SK-N-SH (cell line): ENCODE data around the gene SPATA18. TPM values are rescaled to one million over a fixed set of nuclear protein-coding genes. Genes with fewer than 3 reads are reported as not detected.

ENCODE experiments used
- CTCF ChIA-PET: fragments of 300-600, 350-600 bp; formaldehyde crosslinking; extraction: SDS; loops from one replicate; lab custom pipeline; 2021; lab: Yijun Ruan, JAX
- POLR2A ChIA-PET: fragments of 350-600 bp; sonication (Branson Sonifier 250); formaldehyde crosslinking; extraction: SDS; loops from one replicate; lab custom pipeline; 2020; ENCODE audit warnings: antibody characterized with exemption, inconsistent platforms; lab: Yijun Ruan, JAX
- DNase-seq: peaks from one replicate; pipeline ENCODE4 v3.0.0; 2012
- H2AFZ ChIP-seq: fragments of 200-600 bp; sonication (generic); 2 replicates; pipeline ENCODE4 v1.8.1; 2016; ENCODE audit warnings: antibody characterized with exemption, mild to moderate bottlenecking, low read depth
- H3F3A ChIP-seq: fragments of 200-600 bp; sonication (generic); replicated peaks from 2 replicates; pipeline ENCODE3; 2016; ENCODE audit warnings: antibody characterized with exemption, mild to moderate bottlenecking; ENCODE audit not compliant: insufficient read depth
- H3K27ac ChIP-seq, 2 experiments: fragments of 200-500 bp in 1 of 2; fragments of 200-600 bp in 1 of 2; sonication (Bioruptor generic) in 1 of 2; sonication (generic), shearing (Covaris generic) in 1 of 2; 2 replicates each; pipeline versions ENCODE4 v1.5.1 to v1.6.1; 2014 to 2016; ENCODE audit warnings: low read depth in 2 of 2, inconsistent platforms in 1 of 2, low read length in 1 of 2, mild to moderate bottlenecking in 1 of 2, mixed read lengths in 1 of 2
- H3K27me3 ChIP-seq: fragments of 200-600 bp; sonication (generic), shearing (Covaris generic); 2 replicates; pipeline ENCODE4 v1.6.1; 2016; ENCODE audit warnings: mixed run types; ENCODE audit not compliant: insufficient read depth
- H3K36me3 ChIP-seq, 2 experiments: fragments of 200-500 bp in 1 of 2; fragments of 200-600 bp in 1 of 2; sonication (Bioruptor generic) in 1 of 2; sonication (generic) in 1 of 2; replicated peaks in 1 of 2; 2 replicates each; pipeline versions ENCODE3 to v1.5.1; 2014 to 2016; ENCODE audit warnings: low read length in 1 of 2, mild to moderate bottlenecking in 1 of 2; ENCODE audit not compliant: insufficient read depth in 2 of 2, control insufficient read depth in 1 of 2
- H3K4me1 ChIP-seq, 2 experiments: fragments of 200-500 bp in 1 of 2; fragments of 200-600 bp in 1 of 2; sonication (Bioruptor generic) in 1 of 2; sonication (generic), shearing (Covaris generic) in 1 of 2; 2 replicates each; pipeline versions ENCODE4 v1.5.1 to v1.6.1; 2014 to 2016; ENCODE audit warnings: low read depth in 1 of 2, low read length in 1 of 2, mixed run types in 1 of 2; ENCODE audit not compliant: insufficient read depth in 2 of 2, control insufficient read depth in 1 of 2
- H3K4me2 ChIP-seq: fragments of 200-600 bp; sonication (generic), shearing (Covaris generic); 2 replicates; pipeline ENCODE4 v1.6.1; 2017; ENCODE audit warnings: mixed run types
- H3K4me3 ChIP-seq, 2 experiments: fragments of 200-500 bp in 1 of 2; fragments of 200-600 bp in 1 of 2; sonication (Bioruptor generic) in 1 of 2; sonication (generic), shearing (Covaris generic) in 1 of 2; 2 replicates each; pipeline versions ENCODE4 v1.5.1 to v1.8.1; 2014 to 2016; ENCODE audit warnings: low read depth in 2 of 2, inconsistent platforms in 1 of 2, low read length in 1 of 2, mild to moderate bottlenecking in 1 of 2, mixed read lengths in 1 of 2, moderate library complexity in 1 of 2
- H3K79me2 ChIP-seq: fragments of 200-600 bp; sonication (generic); 2 replicates; pipeline ENCODE4 v1.8.1; 2017; ENCODE audit warnings: mild to moderate bottlenecking; ENCODE audit not compliant: insufficient read depth
- H3K9ac ChIP-seq: fragments of 200-600 bp; sonication (generic); 2 replicates; pipeline ENCODE4 v1.6.1; 2017; ENCODE audit warnings: mixed run types
- H3K9me2 ChIP-seq: fragments of 200-600 bp; sonication (generic); 2 replicates; pipeline ENCODE4 v1.6.1; 2017; ENCODE audit warnings: mixed run types
- H3K9me3 ChIP-seq: fragments of 200-600 bp; sonication (generic); 2 replicates; pipeline ENCODE4 v1.6.1; 2017; ENCODE audit warnings: mixed run types, mild to moderate bottlenecking, moderate library complexity
- H4K20me1 ChIP-seq: fragments of 200-600 bp; sonication (generic); 2 replicates; pipeline ENCODE4 v1.6.1; 2017; ENCODE audit warnings: mild to moderate bottlenecking, mixed run types; ENCODE audit not compliant: insufficient read depth
- CHD2 ChIP-seq: fragments of 150-350 bp; IDR thresholded peaks from 2 replicates; pipeline ENCODE4 v1.6.1; 2018; ENCODE audit warnings: low read length; ENCODE audit not compliant: partially characterized antibody
- ELF1 ChIP-seq: IDR thresholded peaks from 2 replicates; pipeline ENCODE4 v1.4.0; 2012
- EP300 ChIP-seq, 2 experiments: IDR thresholded peaks; 2 replicates each; pipeline versions ENCODE4 v1.4.0 to v1.6.1; 2012; ENCODE audit warnings: borderline replicate concordance in 1 of 2, low read depth in 1 of 2, low read length in 1 of 2
- EZH2phosphoT487 ChIP-seq: fragments of 200-600 bp; sonication (generic); IDR thresholded peaks from 2 replicates; pipeline ENCODE4 v1.6.1; 2017; ENCODE audit warnings: low read depth, mixed run types, mild to moderate bottlenecking, antibody characterized with exemption, moderate library complexity, borderline replicate concordance
- FOXJ3 ChIP-seq: sonication (generic); formaldehyde crosslinking; IDR thresholded peaks from 2 replicates; pipeline ENCODE4 v1.5.1; 2020; ENCODE audit warnings: mild to moderate bottlenecking, missing genetic modification reagents
- FOXM1 ChIP-seq: IDR thresholded peaks from 2 replicates; pipeline ENCODE4 v1.4.0; 2012; ENCODE audit warnings: low read depth, mild to moderate bottlenecking
- GABPA ChIP-seq: IDR thresholded peaks from 2 replicates; pipeline ENCODE4 v1.4.0; 2012; ENCODE audit warnings: low read depth, mild to moderate bottlenecking
- GATA2 ChIP-seq: sonication (generic); formaldehyde crosslinking; IDR thresholded peaks from 2 replicates; pipeline ENCODE4 v1.5.0; 2020; ENCODE audit warnings: mild to moderate bottlenecking, missing genetic modification reagents
- JUND ChIP-seq: IDR thresholded peaks from 2 replicates; pipeline ENCODE4 v1.4.0; 2012
- MEF2A ChIP-seq: IDR thresholded peaks from 2 replicates; pipeline ENCODE4 v1.4.0; 2012; ENCODE audit warnings: low read depth, borderline replicate concordance
- MXI1 ChIP-seq: IDR thresholded peaks from 2 replicates; pipeline ENCODE4 v1.6.1; 2012; ENCODE audit warnings: mild to moderate bottlenecking, low read depth, low read length, improper control_type of control experiment
- POLR2AphosphoS5 ChIP-seq: IDR thresholded peaks from 2 replicates; pipeline ENCODE4 v1.6.1; 2012; ENCODE audit warnings: low read depth, low read length
- RCOR1 ChIP-seq: fragments of 150-350 bp; IDR thresholded peaks from 2 replicates; pipeline ENCODE4 v1.6.1; 2017; ENCODE audit warnings: antibody characterized with exemption, low read length
- RFX5 ChIP-seq: IDR thresholded peaks from 2 replicates; pipeline ENCODE4 v1.6.1; 2012; ENCODE audit warnings: mild to moderate bottlenecking, improper control_type of control experiment, low read length
- RXRA ChIP-seq: IDR thresholded peaks from 2 replicates; pipeline ENCODE4 v1.4.0; 2012; ENCODE audit warnings: low read depth, mild to moderate bottlenecking, borderline replicate concordance
- TEAD4 ChIP-seq: IDR thresholded peaks from 2 replicates; pipeline ENCODE4 v1.4.0; 2012; ENCODE audit warnings: mild to moderate bottlenecking, borderline replicate concordance; ENCODE audit not compliant: insufficient read depth
- YY1 ChIP-seq: IDR thresholded peaks from 2 replicates; pipeline ENCODE4 v1.4.0; 2012; ENCODE audit warnings: low read depth, mild to moderate bottlenecking
- WGBS: methylation state at CpG from one replicate; pipeline ENCODE4 v1.1.6; 2017; ENCODE audit warnings: low lambda C conversion rate; 5-methylcytosine and 5-hydroxymethylcytosine counted together
- polyA plus RNA-seq, 3 experiments: library from polyadenylated mRNA; depleted of rRNA; stranded (reverse); fragments of >200 nt; gene quantifications; 2 replicates each; pipeline ENCODE4 v1.2.3, GENCODE V29; 2012
- TF ChIP-seq, protein P1 (sequence below): IDR thresholded peaks from 2 replicates; pipeline ENCODE4; 2012
- TF ChIP-seq, protein P2 (sequence below): IDR thresholded peaks from 2 replicates; pipeline ENCODE4 v1.4.0; 2012; ENCODE audit warnings: low read depth, borderline replicate concordance
- TF ChIP-seq, protein P3 (sequence below): IDR thresholded peaks from 2 replicates; pipeline ENCODE4 v1.4.0; 2012; ENCODE audit warnings: low read depth, borderline replicate concordance

SPATA18 gene
- polyA plus RNA-seq, 1 of the 3 experiments (the other 2 are of a cell fraction), result 1.2 TPM

DNA sequence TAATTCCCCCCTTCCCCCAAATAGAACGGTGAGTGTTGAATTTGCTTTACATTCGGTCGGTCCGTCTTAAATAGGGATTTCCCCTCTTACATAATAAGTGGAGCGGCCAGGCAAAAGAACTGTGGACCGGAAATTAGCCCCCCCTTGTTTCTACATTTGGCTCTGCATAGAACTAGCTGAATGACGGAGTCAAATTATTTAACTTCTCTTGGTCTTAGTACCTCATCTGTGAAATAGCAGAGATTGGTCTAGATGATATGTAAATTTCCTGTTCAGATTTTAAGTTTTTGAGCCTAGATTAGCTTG, 1.3 kb downstream of the SPATA18 start:
- Histone ChIP-seq H3K9me2 (no peaks in the 10 kb centered on the region), H3K79me2 (no peaks in the 10 kb centered on the region), H4K20me1 (no peaks in the 10 kb centered on the region), H3K4me3 (no peak overlapping the region), H3K36me3 (no peaks in the 10 kb centered on the region), H3F3A (no peaks in the 10 kb centered on the region), H2AFZ (no peak overlapping the region), H3K4me1 (no peaks in the 10 kb centered on the region; a peak in 1 of 4 replicates), H3K4me2 (no peak overlapping the region), H3K9me3 (no peaks in the 10 kb centered on the region), H3K9ac (no peak overlapping the region), H3K27me3 (no peaks in the 10 kb centered on the region; the same call in 1 of the 2 replicates)
- CTCF ChIA-PET, result interaction anchor here (1.2 kb wide), 1 partner anchor 16 kb away, joined by 3 read pairs; no protein-coding TSS in a partner anchor
- POLR2A ChIA-PET, result interaction anchor here (0.7 kb wide), 1 partner anchor 14 kb away, joined by 6 read pairs; the partner anchor contains the start of gene SGCB
- DNase-seq, result no peak
- WGBS, result 75% methylated on average over 7 of the region's 7 CpGs
- no peak for TF ChIP-seq MEF2A
- no peak for TF ChIP-seq RXRA
- no peak for TF ChIP-seq CHD2
- no peak for TF ChIP-seq MXI1
- TF ChIP-seq, protein P1, sequence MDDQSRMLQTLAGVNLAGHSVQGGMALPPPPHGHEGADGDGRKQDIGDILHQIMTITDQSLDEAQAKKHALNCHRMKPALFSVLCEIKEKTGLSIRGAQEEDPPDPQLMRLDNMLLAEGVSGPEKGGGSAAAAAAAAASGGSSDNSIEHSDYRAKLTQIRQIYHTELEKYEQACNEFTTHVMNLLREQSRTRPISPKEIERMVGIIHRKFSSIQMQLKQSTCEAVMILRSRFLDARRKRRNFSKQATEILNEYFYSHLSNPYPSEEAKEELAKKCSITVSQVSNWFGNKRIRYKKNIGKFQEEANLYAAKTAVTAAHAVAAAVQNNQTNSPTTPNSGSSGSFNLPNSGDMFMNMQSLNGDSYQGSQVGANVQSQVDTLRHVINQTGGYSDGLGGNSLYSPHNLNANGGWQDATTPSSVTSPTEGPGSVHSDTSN, result no peak
- no peak for TF ChIP-seq YY1
- TF ChIP-seq JUND, result no peak
- TF ChIP-seq, protein P2, sequence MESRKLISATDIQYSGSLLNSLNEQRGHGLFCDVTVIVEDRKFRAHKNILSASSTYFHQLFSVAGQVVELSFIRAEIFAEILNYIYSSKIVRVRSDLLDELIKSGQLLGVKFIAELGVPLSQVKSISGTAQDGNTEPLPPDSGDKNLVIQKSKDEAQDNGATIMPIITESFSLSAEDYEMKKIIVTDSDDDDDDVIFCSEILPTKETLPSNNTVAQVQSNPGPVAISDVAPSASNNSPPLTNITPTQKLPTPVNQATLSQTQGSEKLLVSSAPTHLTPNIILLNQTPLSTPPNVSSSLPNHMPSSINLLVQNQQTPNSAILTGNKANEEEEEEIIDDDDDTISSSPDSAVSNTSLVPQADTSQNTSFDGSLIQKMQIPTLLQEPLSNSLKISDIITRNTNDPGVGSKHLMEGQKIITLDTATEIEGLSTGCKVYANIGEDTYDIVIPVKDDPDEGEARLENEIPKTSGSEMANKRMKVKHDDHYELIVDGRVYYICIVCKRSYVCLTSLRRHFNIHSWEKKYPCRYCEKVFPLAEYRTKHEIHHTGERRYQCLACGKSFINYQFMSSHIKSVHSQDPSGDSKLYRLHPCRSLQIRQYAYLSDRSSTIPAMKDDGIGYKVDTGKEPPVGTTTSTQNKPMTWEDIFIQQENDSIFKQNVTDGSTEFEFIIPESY, result no peak
- no peak for TF ChIP-seq TEAD4
- TF ChIP-seq FOXJ3 (CRISPR knock-in tag), result no peak
- TF ChIP-seq, protein P3, sequence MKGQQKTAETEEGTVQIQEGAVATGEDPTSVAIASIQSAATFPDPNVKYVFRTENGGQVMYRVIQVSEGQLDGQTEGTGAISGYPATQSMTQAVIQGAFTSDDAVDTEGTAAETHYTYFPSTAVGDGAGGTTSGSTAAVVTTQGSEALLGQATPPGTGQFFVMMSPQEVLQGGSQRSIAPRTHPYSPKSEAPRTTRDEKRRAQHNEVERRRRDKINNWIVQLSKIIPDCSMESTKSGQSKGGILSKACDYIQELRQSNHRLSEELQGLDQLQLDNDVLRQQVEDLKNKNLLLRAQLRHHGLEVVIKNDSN, result no peak
- TF ChIP-seq, all 33 proteins: peak for 0
- H3K27ac ChIP-seq, result no peak overlapping the region

DNA sequence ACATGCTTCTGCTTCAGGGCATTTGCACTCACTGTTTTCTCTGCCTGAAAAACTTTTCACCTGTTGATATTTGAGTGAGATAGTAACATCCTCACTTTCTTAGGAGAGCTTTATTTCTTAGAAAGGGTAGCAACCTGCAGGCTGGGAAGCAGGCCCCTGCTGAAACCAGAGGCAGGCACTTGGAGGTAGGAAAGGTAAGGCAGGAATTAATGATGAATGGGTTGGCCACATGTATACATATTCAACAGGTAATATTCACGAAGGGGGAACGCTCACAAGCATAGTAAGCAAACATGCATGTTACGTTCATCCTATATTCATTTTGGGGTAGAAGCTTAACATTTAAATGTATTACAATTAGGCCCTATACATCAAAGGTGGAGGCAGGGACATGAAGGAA, 3.1 kb downstream of the SPATA18 start:
- WGBS, result 49% methylated on average over 3 of the region's 3 CpGs
- Histone ChIP-seq H3K79me2 (no peaks in the 10 kb centered on the region), H3K36me3 (no peaks in the 10 kb centered on the region), H3K4me2 (no peak overlapping the region), H2AFZ (no peak overlapping the region), H3K9me3 (no peaks in the 10 kb centered on the region), H4K20me1 (no peaks in the 10 kb centered on the region), H3K9ac (no peak overlapping the region), H3K27me3 (no peaks in the 10 kb centered on the region; the same call in 1 of the 2 replicates), H3K27ac (no peak overlapping the region), H3F3A (no peaks in the 10 kb centered on the region), H3K4me3 (no peak overlapping the region), H3K9me2 (no peaks in the 10 kb centered on the region), H3K4me1 (no peaks in the 10 kb centered on the region; a peak in 1 of 4 replicates)
- POLR2A ChIA-PET, result interaction anchor here (1.8 kb wide), 1 partner anchor 16 kb away, joined by 5 read pairs; the partner anchor contains the start of gene SGCB
- CTCF ChIA-PET, result no interaction called here
- no peak for DNase-seq
- TF ChIP-seq GABPA (no peak), TEAD4 (no peak), ELF1 (no peak), RXRA (no peak), JUND (no peak), EZH2phosphoT487 (no peak), RCOR1 (no peak), FOXM1 (no peak), POLR2AphosphoS5 (no peak), GATA2 (CRISPR knock-in tag) (no peak), RFX5 (no peak), CHD2 (no peak), EP300 (IDR thresholded peaks at IDR 0.05; ENCODE audit: borderline replicate concordance in 1 of 2, low read depth in 1 of 2, low read length in 1 of 2) (no peak), YY1 (no peak), MEF2A (no peak)
- TF ChIP-seq, protein P1, result no peak
